OCI-LY1 (cell line): ENCODE data around the gene CDC42BPB.

ENCODE experiments used
- H2AFZ ChIP-seq: fragments of 200-600 bp; sonication (generic), shearing (Covaris generic); 2 replicates; pipeline ENCODE4 v1.6.0; 2014; ENCODE audit warnings: antibody characterized with exemption, mild to moderate bottlenecking, low read length
- H3F3A ChIP-seq: fragments of 200-600 bp; sonication (generic), shearing (Covaris generic); 2 replicates; pipeline ENCODE4 v1.6.0; 2014; ENCODE audit warnings: mild to moderate bottlenecking, antibody characterized with exemption, low read length, moderate library complexity; ENCODE audit not compliant: insufficient read depth
- H3K27ac ChIP-seq: fragments of 200-600 bp; sonication (generic); 2 replicates; pipeline ENCODE4 v1.5.1; 2014; ENCODE audit warnings: low read length, mixed run types, mild to moderate bottlenecking, low read depth; ENCODE audit not compliant: poor library complexity, severe bottlenecking
- H3K27me3 ChIP-seq: fragments of 200-600 bp; sonication (generic); 2 replicates; pipeline ENCODE4 v1.6.0; 2014; ENCODE audit warnings: antibody characterized with exemption, mild to moderate bottlenecking, low read length, moderate library complexity; ENCODE audit not compliant: insufficient read depth
- H3K36me3 ChIP-seq: fragments of 200-600 bp; sonication (generic); 2 replicates; pipeline ENCODE4 v1.6.1; 2014; ENCODE audit warnings: mild to moderate bottlenecking, antibody characterized with exemption, low read length, moderate library complexity, mixed read lengths; ENCODE audit not compliant: insufficient read depth
- H3K4me1 ChIP-seq: fragments of 200-600 bp; sonication (generic); 2 replicates; pipeline ENCODE4 v1.5.1; 2014; ENCODE audit warnings: mild to moderate bottlenecking, low read length, moderate library complexity; ENCODE audit not compliant: insufficient read depth, severe bottlenecking
- H3K4me2 ChIP-seq: fragments of 200-600 bp; sonication (generic), shearing (Covaris generic); 2 replicates; pipeline ENCODE4 v1.6.1; 2014; ENCODE audit warnings: low read length
- H3K4me3 ChIP-seq: fragments of 200-600 bp; sonication (generic); 2 replicates; pipeline ENCODE4 v1.5.1; 2014; ENCODE audit warnings: low read length, low read depth, mild to moderate bottlenecking, mixed read lengths; ENCODE audit not compliant: poor library complexity, severe bottlenecking
- H3K79me2 ChIP-seq: fragments of 200-600 bp; shearing (Covaris generic); 2 replicates; pipeline ENCODE4 v1.6.1; 2016; ENCODE audit warnings: mixed run types, low read length, mixed read lengths; ENCODE audit not compliant: insufficient read depth
- H3K9ac ChIP-seq: fragments of 200-600 bp; sonication (generic), shearing (Covaris generic); 2 replicates; pipeline ENCODE4 v1.6.1; 2014; ENCODE audit warnings: mild to moderate bottlenecking, low read length, mixed read lengths
- H3K9me2 ChIP-seq: fragments of 200-600 bp; sonication (generic), shearing (Covaris generic); 2 replicates; pipeline ENCODE4 v1.6.1; 2014; ENCODE audit warnings: low read depth, mild to moderate bottlenecking, low read length, mixed read lengths
- H3K9me3 ChIP-seq: fragments of 200-600 bp; shearing (Covaris generic); 2 replicates; pipeline ENCODE4 v1.6.1; 2014; ENCODE audit warnings: low read length, mixed read lengths
- H4K20me1 ChIP-seq: fragments of 200-600 bp; sonication (generic), shearing (Covaris generic); 2 replicates; pipeline ENCODE4 v1.6.0; 2016; ENCODE audit warnings: mild to moderate bottlenecking, low read length; ENCODE audit not compliant: insufficient read depth
- CTCF ChIP-seq: fragments of 200-600 bp; sonication (generic), shearing (Covaris generic); IDR thresholded peaks from 2 replicates; pipeline ENCODE4 v1.5.1; 2017; ENCODE audit warnings: mild to moderate bottlenecking, antibody characterized with exemption, low read length, moderate library complexity, mixed read lengths
- EZH2 ChIP-seq: fragments of 200-600 bp; sonication (generic), shearing (Covaris generic); IDR thresholded peaks from 2 replicates; pipeline ENCODE4 v1.8.0; 2017; ENCODE audit warnings: borderline replicate concordance, mixed run types, mild to moderate bottlenecking, antibody characterized with exemption, low read length, moderate library complexity, mixed read lengths

CDC42BPB gene

GRCh38 chr14:102918438-102918837 lies 138.9 kb downstream of the CDC42BPB start:
- no peaks in the 10 kb centered on the region for H3F3A ChIP-seq
- no peaks in the 10 kb centered on the region for H3K79me2 ChIP-seq
- H4K20me1 ChIP-seq, result no peaks in the 10 kb centered on the region
- H3K9me3 ChIP-seq, result no peaks in the 10 kb centered on the region
- H3K4me3 ChIP-seq, result no peak overlapping the region
- H3K4me2 ChIP-seq, result no peak overlapping the region
- H3K27ac ChIP-seq, result no peak overlapping the region
- no peaks in the 10 kb centered on the region for H3K27me3 ChIP-seq
- H2AFZ ChIP-seq, result no peak overlapping the region
- H3K36me3 ChIP-seq, result no peaks in the 10 kb centered on the region; the same call in 1 of the 2 replicates
- H3K9me2 ChIP-seq, result no peaks in the 10 kb centered on the region
- peaks cover 59% of the 10 kb centered on the region for H3K4me1 ChIP-seq
- TF ChIP-seq EZH2 (no peak), CTCF (no peak)
- no peak overlapping the region for H3K9ac ChIP-seq

GRCh38 chr14:102917469-102918211 lies 139.7 kb downstream of the CDC42BPB start:
- Histone ChIP-seq H3K27ac (peak overlapping the region; percentile 94), H3F3A (no peaks in the 10 kb centered on the region), H3K4me3 (no peak overlapping the region), H2AFZ (no peak overlapping the region), H3K9me2 (no peaks in the 10 kb centered on the region), H3K4me1 (peaks cover 54% of the 10 kb centered on the region), H3K79me2 (no peaks in the 10 kb centered on the region), H3K9me3 (no peaks in the 10 kb centered on the region), H3K9ac (peak overlapping the region; percentile 44; the same call in 1 of the 2 replicates), H3K27me3 (no peaks in the 10 kb centered on the region), H4K20me1 (no peaks in the 10 kb centered on the region), H3K36me3 (no peaks in the 10 kb centered on the region; the same call in 1 of the 2 replicates), H3K4me2 (peak overlapping the region; percentile 23; the same call in 1 of the 2 replicates)
- TF ChIP-seq EZH2 (no peak), CTCF (peak; percentile 65)

DNA sequence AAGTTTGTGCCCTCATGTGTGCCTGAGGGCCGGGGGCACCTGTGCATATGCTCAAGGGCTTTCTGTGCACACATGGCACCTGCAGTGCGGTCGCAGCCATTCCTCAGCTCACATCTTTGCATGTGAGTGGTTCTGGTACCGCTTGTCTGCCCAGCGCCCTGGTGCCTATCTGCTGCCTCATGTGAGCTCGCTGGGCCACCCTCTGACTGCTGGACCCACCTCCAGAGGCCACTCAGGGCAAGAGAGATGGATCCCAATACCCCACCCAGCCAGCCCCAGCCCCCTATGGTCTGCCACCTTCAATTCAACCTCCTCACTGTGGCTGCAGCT lies 140.3 kb downstream of the CDC42BPB start:
- peak overlapping the region; percentile 23; the same call in 1 of the 2 replicates for H3K4me2 ChIP-seq
- no peaks in the 10 kb centered on the region for H3K9me3 ChIP-seq
- H4K20me1 ChIP-seq, result no peaks in the 10 kb centered on the region
- H3K79me2 ChIP-seq, result no peaks in the 10 kb centered on the region
- H3K27ac ChIP-seq, result peak overlapping the region; percentile 94
- no peaks in the 10 kb centered on the region for H3K27me3 ChIP-seq
- peak overlapping the region; percentile 44; the same call in 1 of the 2 replicates for H3K9ac ChIP-seq
- H3K9me2 ChIP-seq, result no peaks in the 10 kb centered on the region
- no peak overlapping the region for H2AFZ ChIP-seq
- no peaks in the 10 kb centered on the region for H3F3A ChIP-seq
- no peaks in the 10 kb centered on the region; the same call in 1 of the 2 replicates for H3K36me3 ChIP-seq
- H3K4me1 ChIP-seq, result peaks cover 48% of the 10 kb centered on the region
- H3K4me3 ChIP-seq, result no peak overlapping the region
- no peak for TF ChIP-seq EZH2
- TF ChIP-seq CTCF, result no peak
